GM15510 (cell line): ENCODE data around the gene LRRC61.

ENCODE experiments used
- POLR2A ChIP-seq: IDR thresholded peaks from 3 replicates; pipeline ENCODE4 v1.6.1; 2011; ENCODE audit warnings: borderline replicate concordance; ENCODE audit not compliant: insufficient read length; ENCODE audit errors: extremely low read depth

Gene LRRC61

GRCh38 chr7:150325110-150325611, 2.0 kb downstream of the LRRC61 start:
- TF ChIP-seq POLR2A: no peak

DNA sequence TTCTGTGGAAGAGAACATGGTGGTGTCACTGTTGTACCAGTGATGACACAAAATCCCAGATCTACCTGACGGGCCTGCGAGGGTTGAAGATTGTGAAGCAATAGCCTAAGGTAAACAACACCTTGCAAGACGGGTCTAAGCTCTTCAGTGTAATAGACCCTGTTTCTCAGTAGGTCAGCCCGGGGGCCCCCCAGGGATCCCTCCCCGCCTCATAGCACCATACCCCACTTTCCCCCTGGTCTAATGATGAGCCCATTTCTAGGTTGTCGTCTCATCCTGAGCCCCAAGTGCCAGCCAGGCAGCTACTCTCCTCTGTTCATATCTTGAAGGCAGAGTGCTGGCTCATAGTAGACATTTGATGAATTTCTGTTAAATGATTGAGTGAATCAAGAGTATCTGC, 2.7 kb downstream of the LRRC61 start:
- TF ChIP-seq POLR2A: no peak

DNA sequence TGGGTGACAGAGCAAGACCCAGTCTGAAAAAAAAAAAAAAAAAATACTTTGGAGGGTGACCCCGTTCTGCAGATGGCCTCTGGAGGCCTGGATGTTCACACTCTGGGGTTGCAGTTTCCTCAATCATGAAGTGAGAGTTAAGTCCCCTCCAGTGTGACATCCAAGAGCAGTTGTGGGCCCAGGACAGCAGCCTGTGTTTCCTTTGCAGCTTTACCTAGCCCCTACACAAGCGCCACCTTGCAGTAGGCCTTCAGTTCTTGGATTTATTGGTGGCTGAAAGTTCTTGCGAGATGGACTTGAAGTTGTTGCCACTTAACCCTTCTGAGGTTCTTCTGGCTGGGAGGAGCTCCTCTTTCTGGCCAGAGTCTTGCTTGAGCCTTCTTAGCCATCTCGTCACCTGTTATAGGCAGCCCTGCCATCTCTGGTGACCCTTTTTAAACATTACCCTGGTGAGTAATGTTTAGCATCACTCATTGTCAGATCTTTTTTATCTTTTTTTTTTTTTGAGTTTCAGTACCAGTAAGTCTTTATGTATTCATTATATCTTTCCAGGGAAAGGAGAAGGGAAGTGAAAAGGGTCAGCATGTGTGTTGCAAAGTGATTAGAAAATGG, 3.6 kb downstream of the LRRC61 start:
- TF ChIP-seq POLR2A: no peak

- TF ChIP-seq POLR2A: no peak
Measured at GRCh38 chr7:150327308-150327707, 4.2 kb downstream of the LRRC61 start.

GRCh38 chr7:150329331-150330120, 6.4 kb downstream of the LRRC61 start:
- TF ChIP-seq POLR2A: no peak

DNA sequence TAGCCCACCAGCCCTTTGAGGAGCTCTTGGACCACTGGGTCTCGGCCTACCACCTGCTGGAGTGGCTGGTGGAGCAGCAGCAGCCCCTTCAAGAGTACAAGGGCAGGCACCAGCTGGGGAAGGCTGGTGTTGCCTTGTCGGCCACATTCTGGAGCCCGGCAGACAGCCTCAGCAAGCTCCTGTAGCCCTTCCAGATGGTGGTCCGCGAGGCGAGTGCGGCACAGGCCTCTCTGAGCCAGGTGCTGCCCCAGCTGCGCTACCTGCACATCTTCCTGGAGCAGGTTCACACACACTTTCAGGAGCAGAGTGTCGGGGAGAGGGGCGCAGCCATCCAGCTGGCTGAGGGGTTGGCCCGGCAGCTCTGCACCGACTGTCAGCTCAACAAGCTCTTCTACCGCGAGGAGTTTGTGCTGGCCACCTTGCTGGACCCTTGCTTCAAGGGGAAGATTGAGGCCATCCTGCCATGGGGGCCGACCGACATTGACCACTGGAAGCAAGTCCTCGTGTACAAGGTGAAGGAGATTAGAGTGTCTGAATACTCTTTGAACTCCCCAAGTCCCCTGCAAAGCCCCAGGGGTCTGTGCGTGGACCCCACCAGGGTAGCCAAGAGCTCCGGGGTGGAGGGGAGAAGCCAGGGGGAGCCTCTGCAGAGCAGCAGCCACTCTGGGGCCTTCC, 7.2 kb downstream of the LRRC61 start:
- no peak for TF ChIP-seq POLR2A

- no peak for TF ChIP-seq POLR2A
Measured at GRCh38 chr7:150332852-150333635, 9.9 kb downstream of the LRRC61 start.

GRCh38 chr7:150333659-150334058, 10.5 kb downstream of the LRRC61 start:
- no peak for TF ChIP-seq POLR2A

GRCh38 chr7:150334108-150334507, 11.0 kb downstream of the LRRC61 start:
- TF ChIP-seq POLR2A: no peak

- no peak for TF ChIP-seq POLR2A
Measured at GRCh38 chr7:150335108-150335773, 12.1 kb downstream of the LRRC61 start.

GRCh38 chr7:150335774-150336112, 12.6 kb downstream of the LRRC61 start:
- TF ChIP-seq POLR2A: no peak

DNA sequence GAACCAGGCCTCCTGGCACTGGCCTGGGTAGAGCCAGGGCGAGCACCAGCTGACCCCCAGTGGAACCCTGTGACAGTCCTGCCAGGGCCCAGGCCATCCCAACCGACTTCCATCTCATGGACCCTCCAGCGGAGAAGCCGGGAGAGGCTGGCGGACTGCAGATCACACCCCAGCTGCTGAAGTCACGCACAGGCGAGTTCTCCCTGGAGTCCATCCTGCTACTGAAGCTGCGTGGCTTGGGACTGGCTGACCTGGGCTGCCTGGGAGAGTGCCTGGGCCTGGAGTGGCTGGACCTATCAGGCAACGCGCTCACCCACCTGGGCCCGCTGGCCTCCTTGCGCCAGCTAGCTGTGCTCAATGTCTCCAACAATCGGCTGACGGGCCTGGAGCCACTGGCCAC, 13.6 kb downstream of the LRRC61 start:
- TF ChIP-seq POLR2A: no peak

DNA sequence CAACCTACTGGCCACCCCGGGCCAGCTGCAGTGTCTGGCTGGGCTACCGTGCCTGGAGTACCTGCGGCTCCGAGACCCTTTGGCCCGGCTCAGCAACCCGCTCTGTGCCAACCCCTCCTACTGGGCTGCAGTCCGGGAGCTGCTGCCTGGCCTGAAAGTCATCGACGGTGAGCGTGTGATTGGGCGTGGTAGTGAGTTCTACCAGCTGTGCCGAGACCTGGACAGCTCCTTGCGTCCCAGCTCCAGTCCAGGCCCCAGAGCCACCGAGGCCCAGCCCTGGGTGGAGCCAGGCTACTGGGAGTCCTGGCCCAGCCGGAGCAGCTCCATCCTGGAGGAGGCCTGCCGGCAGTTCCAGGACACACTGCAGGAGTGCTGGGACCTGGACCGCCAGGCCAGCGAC, 14.0 kb downstream of the LRRC61 start:
- TF ChIP-seq POLR2A: no peak

- no peak for TF ChIP-seq POLR2A
Measured at GRCh38 chr7:150337659-150338081, 14.5 kb downstream of the LRRC61 start.

DNA sequence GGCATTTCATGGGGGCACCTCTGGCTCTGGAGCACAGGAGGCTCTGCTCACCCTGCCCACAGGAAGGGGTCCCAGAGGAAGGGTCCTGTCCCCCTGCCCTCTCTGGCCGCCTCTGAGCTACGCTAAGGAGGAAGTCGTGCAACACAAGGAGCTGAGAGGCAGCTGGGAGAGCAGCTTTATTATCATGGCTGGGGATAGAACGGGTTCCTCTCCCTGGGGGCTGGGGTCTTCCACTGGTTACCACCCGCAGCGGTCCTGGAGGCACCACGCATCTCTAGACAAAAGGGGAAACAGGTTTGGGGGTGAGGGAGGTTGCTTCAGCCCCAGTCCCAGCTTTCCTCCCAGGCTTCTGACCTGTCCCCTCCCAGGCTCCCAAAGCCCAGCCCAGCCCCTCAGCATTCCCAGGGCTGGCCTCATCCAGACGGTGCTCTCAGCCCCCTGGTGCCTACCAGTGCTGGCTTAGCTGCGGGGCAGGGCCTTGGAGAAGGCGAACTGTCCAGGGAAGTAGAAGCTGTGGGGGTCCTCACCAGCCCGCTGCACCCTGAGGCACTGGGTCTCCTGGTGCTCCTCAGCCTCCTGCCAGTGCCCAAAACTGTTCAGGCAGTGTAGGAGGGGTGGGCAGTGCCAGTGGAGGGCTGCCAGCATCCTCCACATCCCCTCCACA, 15.1 kb downstream of the LRRC61 start:
- no peak for TF ChIP-seq POLR2A

DNA sequence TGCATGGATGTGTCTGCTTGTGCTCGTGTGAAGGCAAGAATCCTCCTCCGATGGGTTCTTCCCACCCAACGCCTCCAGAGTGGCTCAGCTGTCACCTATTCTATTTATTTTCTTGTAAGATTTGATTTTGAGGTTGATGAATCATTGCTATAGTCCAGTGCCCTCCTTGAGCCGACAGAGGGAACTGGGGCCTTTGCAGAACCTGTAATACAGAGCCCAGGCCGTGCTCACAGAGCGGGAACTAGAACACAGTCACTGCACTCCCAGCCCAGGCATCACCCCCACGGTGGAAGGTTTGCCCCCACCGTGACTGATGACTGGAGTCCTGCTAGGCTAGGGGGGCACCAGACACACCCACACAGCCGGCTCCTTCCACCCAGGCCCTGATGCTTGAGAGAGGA, 16.3 kb downstream of the LRRC61 start:
- TF ChIP-seq POLR2A: no peak
